HepG2 (cell line): Measurements from ENCODE around the gene S100A6. TPM values are rescaled to one million over a fixed set of nuclear protein-coding genes. Genes with fewer than 3 reads are reported as not detected.

Experiments used
- ATM ChIP-seq: fragments of 450-650 bp; IDR thresholded peaks from 2 replicates; pipeline ENCODE4 v1.7.1; 2017; ENCODE audit warnings: mild to moderate bottlenecking, borderline replicate concordance
- CEBPG ChIP-seq: IDR thresholded peaks from 2 replicates; pipeline ENCODE4 v1.6.1; 2016
- DNMT1 ChIP-seq: sonication (generic); formaldehyde crosslinking; IDR thresholded peaks from 2 replicates; pipeline ENCODE4 v1.5.1; 2020; ENCODE audit warnings: mild to moderate bottlenecking, missing genetic modification reagents
- HOXA5 ChIP-seq: sonication (generic); formaldehyde crosslinking; IDR thresholded peaks from 2 replicates; pipeline ENCODE4 v1.4.0; 2020; ENCODE audit warnings: missing genetic modification reagents
- KAT7 ChIP-seq: IDR thresholded peaks from 2 replicates; pipeline ENCODE4 v1.6.1; 2018; ENCODE audit warnings: borderline replicate concordance, missing compliant biosample characterization
- MAFF ChIP-seq: IDR thresholded peaks from 2 replicates; pipeline ENCODE4 v1.6.1; 2011; ENCODE audit warnings: low read depth, low read length, improper control_type of control experiment
- MIER3 ChIP-seq: IDR thresholded peaks from 2 replicates; pipeline ENCODE4 v1.6.1; 2016; ENCODE audit warnings: missing compliant biosample characterization, borderline replicate concordance
- MXI1 ChIP-seq: IDR thresholded peaks from 3 replicates; pipeline ENCODE4 v1.6.1; 2012; ENCODE audit warnings: low read depth, low read length, inconsistent platforms, borderline replicate concordance
- NR3C1 ChIP-seq: sonication (generic); formaldehyde crosslinking; IDR thresholded peaks from 2 replicates; pipeline ENCODE4 v1.4.0; 2020; ENCODE audit warnings: missing genetic modification reagents
- SP4 ChIP-seq: sonication (generic); formaldehyde crosslinking; IDR thresholded peaks from 2 replicates; pipeline ENCODE4 v1.8.1; 2023; ENCODE audit warnings: mild to moderate bottlenecking, missing genetic modification reagents
- TIGD3 ChIP-seq: sonication (generic); formaldehyde crosslinking; IDR thresholded peaks from 2 replicates; pipeline ENCODE4 v1.5.1; 2020; ENCODE audit warnings: mild to moderate bottlenecking, missing genetic modification reagents, borderline replicate concordance
- TRIM24 ChIP-seq: sonication (generic); formaldehyde crosslinking; IDR thresholded peaks from 2 replicates; pipeline ENCODE4 v1.8.0; 2022; ENCODE audit warnings: mild to moderate bottlenecking, missing genetic modification reagents
- ZFP37 ChIP-seq: sonication (generic); formaldehyde crosslinking; IDR thresholded peaks from 2 replicates; pipeline ENCODE4 v1.4.0; 2020; ENCODE audit warnings: missing genetic modification reagents, borderline replicate concordance
- ZNF136 ChIP-seq: sonication (generic); formaldehyde crosslinking; IDR thresholded peaks from 2 replicates; pipeline ENCODE4 v1.8.1; 2022; ENCODE audit warnings: low read depth, mild to moderate bottlenecking, moderate library complexity, missing genetic modification reagents
- ZNF263 ChIP-seq: sonication (generic); formaldehyde crosslinking; IDR thresholded peaks from 2 replicates; pipeline ENCODE4 v1.4.0; 2020; ENCODE audit warnings: missing genetic modification reagents
- ZNF331 ChIP-seq: sonication (generic); formaldehyde crosslinking; IDR thresholded peaks from 2 replicates; pipeline ENCODE4 v1.4.0; 2020; ENCODE audit warnings: missing genetic modification reagents
- ZNF337 ChIP-seq: sonication (generic); formaldehyde crosslinking; IDR thresholded peaks from 2 replicates; pipeline ENCODE4 v1.5.1; 2020; ENCODE audit warnings: missing genetic modification reagents, low read depth, mild to moderate bottlenecking, borderline replicate concordance
- ZNF33A ChIP-seq: sonication (generic); formaldehyde crosslinking; IDR thresholded peaks from 2 replicates; pipeline ENCODE4 v1.5.1; 2020; ENCODE audit warnings: missing genetic modification reagents, mild to moderate bottlenecking, moderate library complexity, borderline replicate concordance
- ZNF839 ChIP-seq: sonication (generic); formaldehyde crosslinking; IDR thresholded peaks from 2 replicates; pipeline ENCODE4 v1.4.0; 2020; ENCODE audit warnings: missing genetic modification reagents, mild to moderate bottlenecking, borderline replicate concordance
- ZNF841 ChIP-seq: sonication (generic); formaldehyde crosslinking; IDR thresholded peaks from 2 replicates; pipeline ENCODE4 v1.8.1; 2023; ENCODE audit warnings: missing genetic modification reagents, borderline replicate concordance
- ZNF883 ChIP-seq: sonication (generic); formaldehyde crosslinking; IDR thresholded peaks from 2 replicates; pipeline ENCODE4 v1.5.1; 2020; ENCODE audit warnings: mild to moderate bottlenecking, missing genetic modification reagents; ENCODE audit errors: not compliant biosample characterization
- polyA plus RNA-seq, 8 experiments: library from polyadenylated mRNA; depleted of rRNA in 3 of 8; stranded (reverse) in 7 of 8; unstranded in 1 of 8; fragments of >200 nt; fragmentation: Illumina TruSeq in 4 of 8; extraction: Trizol in 4 of 8; gene quantifications; 2 replicates each; pipeline versions ENCODE4 v1.2.1 to v1.2.3, GENCODE V29; 2011 to 2016; ENCODE audit warnings: low read depth in 4 of 8, missing spikeins in 1 of 8, mixed read lengths in 1 of 8; ENCODE audit not compliant: insufficient read depth in 1 of 8
- total RNA-seq, 5 experiments: library from RNA; depleted of rRNA; stranded (reverse); fragments of >200 nt; fragmentation: Illumina TruSeq; extraction: Trizol; gene quantifications; 2 replicates each; pipeline ENCODE4 v1.2.3, GENCODE V29; 2016; ENCODE audit warnings: low read depth in 1 of 5
- TF ChIP-seq, protein P1 (sequence below): sonication (generic); formaldehyde crosslinking; IDR thresholded peaks from 2 replicates; pipeline ENCODE4 v1.8.0; 2023; ENCODE audit warnings: mild to moderate bottlenecking, missing genetic modification reagents
- TF ChIP-seq, protein P2 (sequence below): sonication (generic); formaldehyde crosslinking; IDR thresholded peaks from 2 replicates; pipeline ENCODE4 v1.5.0; 2020; ENCODE audit warnings: mild to moderate bottlenecking, missing genetic modification reagents
- TF ChIP-seq, protein P3 (sequence below): sonication (generic); formaldehyde crosslinking; IDR thresholded peaks from 2 replicates; pipeline ENCODE4 v1.4.0; 2020; ENCODE audit warnings: missing genetic modification reagents, borderline replicate concordance

The S100A6 gene
- total and polyA plus RNA-seq, 2 of the 13 experiments (the other 11 are each of a cell fraction or from before 2014, with no cell fraction given) = 72.9 to 85.0 TPM

DNA sequence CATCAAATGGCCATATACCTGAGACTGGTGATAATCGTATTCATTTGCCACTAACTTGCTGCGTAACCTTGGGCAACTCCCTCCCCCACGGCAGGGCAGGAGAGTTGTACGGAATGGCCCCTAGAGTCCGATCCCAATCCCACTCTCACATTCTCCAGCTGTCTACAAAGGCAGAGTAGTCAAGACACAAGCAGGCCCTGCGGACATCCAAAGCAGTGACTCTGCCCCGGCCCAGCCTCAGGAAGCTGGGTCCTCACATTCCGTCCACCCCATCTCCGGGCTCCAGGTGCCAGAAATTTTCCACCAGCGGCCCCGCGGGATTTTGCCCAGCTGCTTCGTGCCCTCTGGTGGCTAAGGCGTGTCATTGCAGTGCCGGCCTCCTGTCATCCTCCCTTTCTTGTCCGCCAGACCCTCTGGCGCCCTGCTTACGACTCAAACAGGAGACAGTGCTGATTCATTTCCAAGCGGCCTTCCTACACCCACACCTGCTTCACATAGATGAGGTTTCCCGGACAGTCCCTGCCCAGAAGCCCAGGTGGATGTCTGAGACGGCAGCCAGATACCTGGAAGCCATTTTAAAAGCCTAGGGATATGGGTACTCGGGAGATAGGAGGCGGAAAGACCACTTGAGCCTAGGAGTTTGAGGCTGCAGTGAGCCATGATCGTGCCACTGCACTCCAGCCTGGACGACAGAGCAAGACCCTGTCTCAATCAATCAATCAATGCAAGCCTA is 32.7 kb upstream of the S100A6 start (continued):
- TF ChIP-seq KAT7 (CRISPR knock-in tag) = peak; percentile 34; the same call in 1 of the 2 replicates
- no peak for TF ChIP-seq ZNF839
- TF ChIP-seq, protein P1, sequence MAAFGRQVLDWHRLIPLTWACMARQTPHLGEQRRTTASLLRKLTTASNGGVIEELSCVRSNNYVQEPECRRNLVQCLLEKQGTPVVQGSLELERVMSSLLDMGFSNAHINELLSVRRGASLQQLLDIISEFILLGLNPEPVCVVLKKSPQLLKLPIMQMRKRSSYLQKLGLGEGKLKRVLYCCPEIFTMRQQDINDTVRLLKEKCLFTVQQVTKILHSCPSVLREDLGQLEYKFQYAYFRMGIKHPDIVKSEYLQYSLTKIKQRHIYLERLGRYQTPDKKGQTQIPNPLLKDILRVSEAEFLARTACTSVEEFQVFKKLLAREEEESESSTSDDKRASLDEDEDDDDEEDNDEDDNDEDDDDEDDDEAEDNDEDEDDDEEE (CRISPR knock-in tag) = no peak
- no peak for TF ChIP-seq ZNF883
- TF ChIP-seq MIER3 (CRISPR knock-in tag) = peak; percentile 35; the same call in 1 of the 2 replicates
- TF ChIP-seq SP4 = no peak
- TF ChIP-seq ZNF263 = 0 out of 2 replicates have a peak, but pooled peaks have one; percentile 11
- no peak for TF ChIP-seq ZNF33A
- TF ChIP-seq ATM = no peak
- TF ChIP-seq MXI1 = peak; percentile 38; the same call in 1 of the 3 replicates
- no peak for TF ChIP-seq MAFF
- TF ChIP-seq ZNF841 (CRISPR knock-in tag) = no peak
- TF ChIP-seq TIGD3 (CRISPR knock-in tag) = no peak
- no peak for TF ChIP-seq ZNF136 (CRISPR knock-in tag)
- peak; percentile 58; the same call in 1 of the 2 replicates for TF ChIP-seq HOXA5
- TF ChIP-seq ZNF337 = no peak
- no peak; the same call in 1 of the 2 replicates for TF ChIP-seq ZNF331
- TF ChIP-seq, protein P2, sequence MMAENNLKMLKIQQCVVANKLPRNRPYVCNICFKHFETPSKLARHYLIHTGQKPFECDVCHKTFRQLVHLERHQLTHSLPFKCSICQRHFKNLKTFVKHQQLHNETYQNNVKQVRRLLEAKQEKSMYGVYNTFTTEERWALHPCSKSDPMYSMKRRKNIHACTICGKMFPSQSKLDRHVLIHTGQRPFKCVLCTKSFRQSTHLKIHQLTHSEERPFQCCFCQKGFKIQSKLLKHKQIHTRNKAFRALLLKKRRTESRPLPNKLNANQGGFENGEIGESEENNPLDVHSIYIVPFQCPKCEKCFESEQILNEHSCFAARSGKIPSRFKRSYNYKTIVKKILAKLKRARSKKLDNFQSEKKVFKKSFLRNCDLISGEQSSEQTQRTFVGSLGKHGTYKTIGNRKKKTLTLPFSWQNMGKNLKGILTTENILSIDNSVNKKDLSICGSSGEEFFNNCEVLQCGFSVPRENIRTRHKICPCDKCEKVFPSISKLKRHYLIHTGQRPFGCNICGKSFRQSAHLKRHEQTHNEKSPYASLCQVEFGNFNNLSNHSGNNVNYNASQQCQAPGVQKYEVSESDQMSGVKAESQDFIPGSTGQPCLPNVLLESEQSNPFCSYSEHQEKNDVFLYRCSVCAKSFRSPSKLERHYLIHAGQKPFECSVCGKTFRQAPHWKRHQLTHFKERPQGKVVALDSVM (CRISPR knock-in tag) = 0 out of 2 replicates have a peak, but pooled peaks have one; percentile 35
- TF ChIP-seq, protein P3, sequence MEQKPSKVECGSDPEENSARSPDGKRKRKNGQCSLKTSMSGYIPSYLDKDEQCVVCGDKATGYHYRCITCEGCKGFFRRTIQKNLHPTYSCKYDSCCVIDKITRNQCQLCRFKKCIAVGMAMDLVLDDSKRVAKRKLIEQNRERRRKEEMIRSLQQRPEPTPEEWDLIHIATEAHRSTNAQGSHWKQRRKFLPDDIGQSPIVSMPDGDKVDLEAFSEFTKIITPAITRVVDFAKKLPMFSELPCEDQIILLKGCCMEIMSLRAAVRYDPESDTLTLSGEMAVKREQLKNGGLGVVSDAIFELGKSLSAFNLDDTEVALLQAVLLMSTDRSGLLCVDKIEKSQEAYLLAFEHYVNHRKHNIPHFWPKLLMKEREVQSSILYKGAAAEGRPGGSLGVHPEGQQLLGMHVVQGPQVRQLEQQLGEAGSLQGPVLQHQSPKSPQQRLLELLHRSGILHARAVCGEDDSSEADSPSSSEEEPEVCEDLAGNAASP (CRISPR knock-in tag) = peak; percentile 46; the same call in 1 of the 2 replicates
- TF ChIP-seq ZFP37 (CRISPR knock-in tag) = no peak
- no peak for TF ChIP-seq NR3C1 (CRISPR knock-in tag)
- no peak for TF ChIP-seq TRIM24 (CRISPR knock-in tag)
- no peak for TF ChIP-seq DNMT1 (CRISPR knock-in tag)
- no peak for TF ChIP-seq CEBPG (CRISPR knock-in tag)
